ENCODE results near the gene SNRNP70. TPM values are rescaled to one million over a fixed set of nuclear protein-coding genes. Genes with fewer than 3 reads are reported as not detected.

Gene SNRNP70
- total and polyA plus RNA-seq, 2 of the 13 experiments (the other 11 are each of a cell fraction or from before 2014, with no cell fraction given) = 150 to 210 TPM

DNA sequence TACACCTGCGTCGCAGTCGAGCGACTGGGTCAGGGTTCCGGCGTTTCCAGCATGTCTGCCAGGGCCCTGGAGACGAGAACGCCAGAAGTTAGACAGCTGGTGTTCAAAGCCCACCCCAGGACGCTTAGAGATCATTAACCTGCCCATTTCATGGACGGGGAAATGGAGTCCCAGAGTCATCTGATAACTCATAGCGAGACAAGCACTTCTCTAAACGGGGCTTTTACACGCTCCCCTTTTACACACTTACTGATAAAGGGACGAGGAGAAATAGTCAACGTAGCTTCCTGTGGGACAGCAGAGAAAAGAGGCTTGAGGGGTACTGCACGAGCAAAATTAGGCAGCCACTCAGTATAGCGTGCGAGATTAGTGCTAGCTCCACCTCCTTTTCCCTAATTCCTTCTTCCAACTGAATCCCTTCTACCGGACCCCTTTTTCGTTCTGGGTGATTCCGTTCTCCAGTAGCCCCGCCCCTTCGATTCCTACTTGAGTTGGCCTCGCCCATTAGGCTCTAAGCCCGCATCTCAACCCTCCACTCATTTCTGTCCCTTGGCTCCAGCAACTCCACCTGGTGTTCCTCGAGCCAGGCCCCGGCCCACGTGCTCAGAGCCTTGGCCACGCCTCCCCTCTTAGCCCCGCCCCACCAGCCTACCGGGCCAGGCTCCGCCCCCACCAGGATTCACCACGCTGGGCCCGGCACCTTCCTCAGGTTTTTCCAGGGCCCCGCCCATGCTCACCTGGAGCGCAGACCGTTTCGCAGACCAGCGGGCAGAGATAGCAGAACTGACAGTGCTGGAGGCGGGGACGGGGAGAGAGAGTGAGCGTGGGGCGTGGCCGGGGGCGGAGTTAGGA lies 66.2 kb downstream of the SNRNP70 start:
- H3K4me3 ChIP-seq (replicated peaks in 1 of 3; ENCODE audit: insufficient read depth in 1 of 3, low read depth in 2 of 3, low read length in 3 of 3) = peak overlapping the region in 1 of 3 experiments; percentile 27; a peak in 1 of 6 replicates
- peaks cover 64% of the 10 kb centered on the region for H3K4me1 ChIP-seq (ENCODE audit: insufficient read depth, low read length)
- in situ Hi-C loops (cut with HindIII; ENCODE audit: extremely low pct_ligation_motif_present, low pct_unique_long_range_greater_than_20kb) = loop anchor here (5.0 kb wide), 1 partner anchor 34 kb away; the partner anchor contains the start of genes C19orf73 and PPFIA3
- H3K27me3 ChIP-seq (ENCODE audit: control insufficient read depth in 1 of 2, insufficient read depth in 2 of 2, low read length in 2 of 2) = no peaks in the 10 kb centered on the region; a peak in 2 of 5 replicates
- no peaks in the 10 kb centered on the region for H4K20me1 ChIP-seq (ENCODE audit: insufficient read depth, low read length)
- H3K79me2 ChIP-seq (ENCODE audit: insufficient read depth, low read length) = no peaks in the 10 kb centered on the region
- ChIA-PET CTCF (ENCODE audit: low intra/inter-chr PET ratio, low total read pairs) (no interaction called here), POLR2A (interaction anchor here (1.1 to 3.2 kb wide), 3 partner anchors 37 to 158 kb away, joined by 7 to 14 read pairs (median 10); partner anchors contain the start of genes GYS1, LIN7B and RUVBL2)
- intact Hi-C loops (cut with micrococcal nuclease; ENCODE audit: unreplicated experiment) = loop anchor here (10.0 kb wide), 1 partner anchor 53 kb away; no protein-coding TSS in a partner anchor
- ATAC-seq = peak; percentile 5; the same call in 1 of the 3 replicates
- FAIRE-seq = no peak
- no peak for DNase-seq (ENCODE audit: low spot score)
- 51% methylated on average over 44 of the region's 45 CpGs for WGBS (ENCODE audit: low lambda C conversion rate)
- no peak overlapping the region for H2AFZ ChIP-seq (ENCODE audit: low read length)
- no peaks in the 10 kb centered on the region for H3K9me3 ChIP-seq (ENCODE audit: low read length)
- no TSS peak for BruUV-seq (replicated peaks)
- H3K9ac ChIP-seq (ENCODE audit: insufficient read depth, low read depth, low read length) = no peak overlapping the region
- H3K4me2 ChIP-seq (ENCODE audit: low read depth, low read length) = peak overlapping the region; percentile 94
- H3K27ac ChIP-seq (ENCODE audit: extremely low read length, insufficient read depth, low read length) = no peak overlapping the region
- H3K36me3 ChIP-seq (replicated peaks in 1 of 2; ENCODE audit: control insufficient read depth in 1 of 2, insufficient read depth in 2 of 2, low read length in 2 of 2) = no peaks in the 10 kb centered on the region
- TF ChIP-seq ATF1 (CRISPR knock-in tag; IDR thresholded peaks at IDR 0.05) (no peak), ZNF7 (CRISPR knock-in tag; IDR thresholded peaks at IDR 0.05) (no peak), ZNF335 (CRISPR knock-in tag; IDR thresholded peaks at IDR 0.05) (no peak), ZNF605 (CRISPR knock-in tag; IDR thresholded peaks at IDR 0.05) (no peak), ZNF839 (CRISPR knock-in tag; IDR thresholded peaks at IDR 0.05; ENCODE audit: borderline replicate concordance) (no peak; the same call in 1 of the 2 replicates), MTA1 (CRISPR knock-in tag; IDR thresholded peaks at IDR 0.05; ENCODE audit: borderline replicate concordance) (no peak), KDM5A (IDR thresholded peaks at IDR 0.05; ENCODE audit: borderline replicate concordance, low read length) (no peak), ZFY (CRISPR knock-in tag; IDR thresholded peaks at IDR 0.05) (0 out of 2 replicates have a peak, but pooled peaks have one; percentile 39), RBAK (CRISPR knock-in tag; IDR thresholded peaks at IDR 0.05) (no peak), ZKSCAN8 (CRISPR knock-in tag; IDR thresholded peaks at IDR 0.05; ENCODE audit: borderline replicate concordance) (no peak), ZNF253 (CRISPR knock-in tag; IDR thresholded peaks at IDR 0.05; ENCODE audit: borderline replicate concordance) (no peak), TP53 (CRISPR knock-in tag; conservative IDR thresholded peaks at IDR 0.05) (no peak), ZNF296 (CRISPR knock-in tag; conservative IDR thresholded peaks at IDR 0.05) (no peak), ZNF121 (CRISPR knock-in tag; IDR thresholded peaks at IDR 0.05) (no peak), KLF16 (CRISPR knock-in tag; IDR thresholded peaks at IDR 0.05) (0 out of 4 replicates have a peak, but pooled peaks of 1 of the 2 experiments have one; percentile 31), MYC (CRISPR knock-in tag; IDR thresholded peaks at IDR 0.05; ENCODE audit: borderline replicate concordance) (peak; percentile 52; the same call in 1 of the 2 replicates), CEBPB (IDR thresholded peaks at IDR 0.05; ENCODE audit: borderline replicate concordance, low read depth, low read length) (no peak), ZFP36L2 (CRISPR knock-in tag; IDR thresholded peaks at IDR 0.05) (no peak), SUZ12 (IDR thresholded peaks at IDR 0.05; ENCODE audit: low read depth, low read length) (no peak), ZFP36L1 (CRISPR knock-in tag; IDR thresholded peaks at IDR 0.05) (no peak)
- TF ChIP-seq, protein P1, sequence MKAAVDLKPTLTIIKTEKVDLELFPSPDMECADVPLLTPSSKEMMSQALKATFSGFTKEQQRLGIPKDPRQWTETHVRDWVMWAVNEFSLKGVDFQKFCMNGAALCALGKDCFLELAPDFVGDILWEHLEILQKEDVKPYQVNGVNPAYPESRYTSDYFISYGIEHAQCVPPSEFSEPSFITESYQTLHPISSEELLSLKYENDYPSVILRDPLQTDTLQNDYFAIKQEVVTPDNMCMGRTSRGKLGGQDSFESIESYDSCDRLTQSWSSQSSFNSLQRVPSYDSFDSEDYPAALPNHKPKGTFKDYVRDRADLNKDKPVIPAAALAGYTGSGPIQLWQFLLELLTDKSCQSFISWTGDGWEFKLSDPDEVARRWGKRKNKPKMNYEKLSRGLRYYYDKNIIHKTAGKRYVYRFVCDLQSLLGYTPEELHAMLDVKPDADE (CRISPR knock-in tag; IDR thresholded peaks at IDR 0.05) = no peak
- TF ChIP-seq, protein P2, sequence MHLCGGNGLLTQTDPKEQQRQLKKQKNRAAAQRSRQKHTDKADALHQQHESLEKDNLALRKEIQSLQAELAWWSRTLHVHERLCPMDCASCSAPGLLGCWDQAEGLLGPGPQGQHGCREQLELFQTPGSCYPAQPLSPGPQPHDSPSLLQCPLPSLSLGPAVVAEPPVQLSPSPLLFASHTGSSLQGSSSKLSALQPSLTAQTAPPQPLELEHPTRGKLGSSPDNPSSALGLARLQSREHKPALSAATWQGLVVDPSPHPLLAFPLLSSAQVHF (CRISPR knock-in tag; IDR thresholded peaks at IDR 0.05) = no peak
- TF ChIP-seq, protein P3, sequence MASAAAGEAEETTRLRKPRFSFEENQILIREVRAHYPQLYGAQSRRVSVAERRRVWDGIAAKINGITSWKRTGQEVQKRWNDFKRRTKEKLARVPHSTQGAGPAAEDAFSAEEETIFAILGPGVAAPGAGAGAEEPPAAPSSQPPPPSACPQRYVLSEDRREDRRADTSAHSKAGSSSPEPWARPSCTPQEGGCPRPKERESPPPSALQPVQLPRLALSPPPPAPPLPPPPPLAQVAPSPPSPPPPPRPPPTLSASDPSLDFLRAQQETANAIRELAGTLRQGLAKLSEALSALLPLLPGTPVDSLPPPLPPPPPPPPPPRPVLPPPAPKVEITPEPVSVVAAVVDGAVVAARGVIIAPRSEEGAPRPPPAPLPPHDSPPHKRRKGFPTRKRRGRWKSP (CRISPR knock-in tag; IDR thresholded peaks at IDR 0.05) = no peak
